Osteoblast (primary cell): ENCODE data around the gene RNU5D-1. TPM values are rescaled to one million over a fixed set of nuclear protein-coding genes. Genes with fewer than 3 reads are reported as not detected.
A peak's percentile ranks its signal among the peaks of the same experiment; 100 is the strongest.

ENCODE experiments used
- DNase-seq: peaks from one replicate; pipeline ENCODE4 v3.0.0; 2011; ENCODE audit warnings: low spot score, mixed read lengths; ENCODE audit not compliant: insufficient read length; ENCODE audit errors: missing footprints
- H2AFZ ChIP-seq: 2 replicates; pipeline ENCODE4 v1.6.0; 2011; ENCODE audit warnings: mild to moderate bottlenecking, low read length
- H3K27ac ChIP-seq: 2 replicates; pipeline ENCODE4 v1.5.1; 2011; ENCODE audit warnings: mild to moderate bottlenecking, low read depth, low read length, moderate library complexity
- H3K27me3 ChIP-seq: 2 replicates; pipeline ENCODE4 v1.6.0; 2012; ENCODE audit warnings: mild to moderate bottlenecking, control low read depth, inconsistent platforms, low read length, moderate library complexity; ENCODE audit not compliant: insufficient read depth
- H3K36me3 ChIP-seq: 2 replicates; pipeline ENCODE4 v1.5.1; 2011; ENCODE audit warnings: mild to moderate bottlenecking, low read length, control low read depth, moderate library complexity; ENCODE audit not compliant: insufficient read depth
- H3K4me1 ChIP-seq: 2 replicates; pipeline ENCODE4 v1.5.1; 2011; ENCODE audit warnings: mild to moderate bottlenecking, low read length, control low read depth, moderate library complexity; ENCODE audit not compliant: insufficient read depth
- H3K4me2 ChIP-seq: 2 replicates; pipeline ENCODE4 v1.6.0; 2011; ENCODE audit warnings: mild to moderate bottlenecking, low read length; ENCODE audit not compliant: insufficient read depth
- H3K4me3 ChIP-seq: fragments of 200-600 bp; sonication (generic); 3 replicates; pipeline ENCODE4 v1.5.1; 2012; ENCODE audit warnings: mild to moderate bottlenecking, low read length, inconsistent platforms; ENCODE audit not compliant: insufficient read depth
- H3K79me2 ChIP-seq: 2 replicates; pipeline ENCODE4 v1.6.0; 2012; ENCODE audit warnings: mild to moderate bottlenecking, low read length, control low read depth, inconsistent platforms; ENCODE audit not compliant: insufficient read depth
- H3K9me3 ChIP-seq: 2 replicates; pipeline ENCODE4 v1.5.1; 2011; ENCODE audit warnings: low read depth, low read length, control low read depth
- H4K20me1 ChIP-seq: 2 replicates; pipeline ENCODE4 v1.6.0; 2012; ENCODE audit warnings: mild to moderate bottlenecking, low read length, control low read depth; ENCODE audit not compliant: insufficient read depth
- total RNA-seq: library from RNA; depleted of rRNA; stranded (reverse); fragments of >200 nt; gene quantifications from 2 replicates; pipeline ENCODE4 v1.2.3, GENCODE V29; 2012
- TF ChIP-seq, protein P1 (sequence below): IDR thresholded peaks from 2 replicates; pipeline ENCODE4 v1.5.1; 2011; ENCODE audit warnings: mild to moderate bottlenecking, low read depth, low read length, moderate library complexity; ENCODE audit errors: extremely low read depth

RNU5D-1 gene
- total RNA-seq, 1 donor = not detected

DNA sequence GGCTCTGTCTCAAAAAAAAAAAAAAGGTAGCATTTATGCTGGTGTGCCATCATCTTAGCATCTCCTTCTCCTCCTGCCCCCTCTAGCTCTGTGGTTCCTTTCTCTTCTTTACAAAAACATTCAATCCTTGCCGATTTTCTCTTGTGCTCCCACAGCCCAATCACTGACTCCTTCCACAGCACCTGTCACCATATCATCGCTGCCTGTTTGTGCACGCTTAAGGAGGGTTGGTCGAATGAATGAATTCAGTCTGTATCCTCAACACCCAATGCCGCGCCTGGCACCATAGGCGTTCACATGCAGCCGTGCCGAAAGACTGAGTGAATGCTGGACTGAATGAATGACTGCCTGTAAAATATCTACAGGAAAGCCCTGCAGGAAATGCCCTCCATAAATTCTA, 7.9 kb downstream of the RNU5D-1 start:
- no peaks in the 10 kb centered on the region for H3K9me3 ChIP-seq
- no peaks in the 10 kb centered on the region for H3K79me2 ChIP-seq
- no peaks in the 10 kb centered on the region for H3K36me3 ChIP-seq
- peak; percentile 81 for DNase-seq
- no peaks in the 10 kb centered on the region for H4K20me1 ChIP-seq
- no peak overlapping the region for H3K4me3 ChIP-seq
- H3K4me2 ChIP-seq = no peak overlapping the region
- H3K4me1 ChIP-seq = peaks cover 9% of the 10 kb centered on the region
- H3K27me3 ChIP-seq = no peaks in the 10 kb centered on the region
- TF ChIP-seq, protein P1, sequence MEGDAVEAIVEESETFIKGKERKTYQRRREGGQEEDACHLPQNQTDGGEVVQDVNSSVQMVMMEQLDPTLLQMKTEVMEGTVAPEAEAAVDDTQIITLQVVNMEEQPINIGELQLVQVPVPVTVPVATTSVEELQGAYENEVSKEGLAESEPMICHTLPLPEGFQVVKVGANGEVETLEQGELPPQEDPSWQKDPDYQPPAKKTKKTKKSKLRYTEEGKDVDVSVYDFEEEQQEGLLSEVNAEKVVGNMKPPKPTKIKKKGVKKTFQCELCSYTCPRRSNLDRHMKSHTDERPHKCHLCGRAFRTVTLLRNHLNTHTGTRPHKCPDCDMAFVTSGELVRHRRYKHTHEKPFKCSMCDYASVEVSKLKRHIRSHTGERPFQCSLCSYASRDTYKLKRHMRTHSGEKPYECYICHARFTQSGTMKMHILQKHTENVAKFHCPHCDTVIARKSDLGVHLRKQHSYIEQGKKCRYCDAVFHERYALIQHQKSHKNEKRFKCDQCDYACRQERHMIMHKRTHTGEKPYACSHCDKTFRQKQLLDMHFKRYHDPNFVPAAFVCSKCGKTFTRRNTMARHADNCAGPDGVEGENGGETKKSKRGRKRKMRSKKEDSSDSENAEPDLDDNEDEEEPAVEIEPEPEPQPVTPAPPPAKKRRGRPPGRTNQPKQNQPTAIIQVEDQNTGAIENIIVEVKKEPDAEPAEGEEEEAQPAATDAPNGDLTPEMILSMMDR = no peak
- H2AFZ ChIP-seq = no peak overlapping the region
- H3K27ac ChIP-seq = no peak overlapping the region

DNA sequence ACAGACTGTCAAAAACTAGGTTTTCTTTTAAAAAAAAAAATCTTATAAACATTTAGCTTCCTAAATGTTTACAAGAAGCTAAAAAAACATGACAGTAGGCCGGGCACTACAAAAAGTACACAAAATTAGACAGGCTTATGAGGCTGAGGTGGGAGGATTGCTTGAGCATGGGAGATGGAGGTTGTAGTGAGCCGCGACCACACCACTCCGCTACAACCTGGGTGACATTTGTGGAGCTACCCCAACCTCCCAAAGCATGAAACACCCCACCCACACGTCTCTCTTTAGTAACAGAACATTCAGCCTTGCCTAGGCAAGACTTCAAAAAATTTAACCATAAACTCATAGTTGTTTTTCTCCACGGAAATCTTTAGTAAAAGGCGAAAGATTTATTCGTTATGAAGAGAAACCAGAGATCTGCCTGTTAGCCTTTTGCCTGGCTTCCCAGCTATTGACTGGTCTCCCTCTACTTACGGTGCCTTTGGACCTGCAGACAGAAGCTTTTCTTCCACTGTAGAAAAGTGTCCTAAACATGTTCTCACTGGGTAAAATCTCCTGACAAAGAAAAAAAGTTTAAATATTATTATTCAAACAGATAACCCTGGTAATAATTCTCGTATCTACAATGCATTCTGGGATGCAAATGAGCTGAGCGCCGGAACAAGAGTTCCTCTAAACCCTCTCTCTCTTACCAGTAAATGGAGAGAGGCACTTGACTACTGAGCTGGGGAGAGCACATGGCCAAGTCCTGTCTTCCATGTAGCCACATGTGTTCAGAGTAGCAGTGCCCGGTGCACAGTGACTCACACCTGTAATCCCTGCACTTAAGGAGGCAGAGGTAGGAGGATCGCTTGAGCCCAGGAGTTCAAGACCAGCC, 9.2 kb downstream of the RNU5D-1 start:
- Histone ChIP-seq H3K9me3 (no peaks in the 10 kb centered on the region), H4K20me1 (no peaks in the 10 kb centered on the region), H2AFZ (peak overlapping the region; percentile 31), H3K4me2 (peak overlapping the region; percentile 48), H3K27ac (peak overlapping the region; percentile 70), H3K27me3 (no peaks in the 10 kb centered on the region), H3K36me3 (no peaks in the 10 kb centered on the region), H3K4me3 (no peak overlapping the region), H3K4me1 (peaks cover 7% of the 10 kb centered on the region), H3K79me2 (no peaks in the 10 kb centered on the region)
- TF ChIP-seq, protein P1 = no peak
- peak; percentile 93 for DNase-seq

DNA sequence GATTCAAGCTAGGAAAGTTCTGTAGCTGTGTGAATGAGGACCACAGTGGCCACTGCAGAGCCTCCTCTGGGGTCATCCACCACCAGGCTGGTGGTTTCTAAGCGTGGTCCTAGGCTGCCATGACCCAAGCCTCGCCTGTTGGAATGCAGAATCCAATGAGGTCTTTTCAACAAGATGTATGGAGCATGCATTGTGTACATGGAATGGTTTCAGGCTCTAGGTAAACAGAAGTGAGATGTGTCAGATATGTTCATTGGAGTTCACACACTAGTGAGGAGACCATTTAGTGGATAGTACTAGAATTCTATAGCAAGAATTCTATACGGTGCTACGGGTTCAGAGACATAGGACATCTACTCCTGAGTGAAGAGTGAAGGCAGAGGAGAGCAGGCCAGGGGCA, 10.7 kb downstream of the RNU5D-1 start:
- peaks cover 5% of the 10 kb centered on the region for H3K4me1 ChIP-seq
- H3K9me3 ChIP-seq = no peaks in the 10 kb centered on the region
- no peaks in the 10 kb centered on the region for H4K20me1 ChIP-seq
- H3K27ac ChIP-seq = no peak overlapping the region
- DNase-seq = no peak
- no peak overlapping the region for H2AFZ ChIP-seq
- no peak overlapping the region for H3K4me2 ChIP-seq
- no peaks in the 10 kb centered on the region for H3K79me2 ChIP-seq
- H3K4me3 ChIP-seq = no peak overlapping the region
- TF ChIP-seq, protein P1 = no peak
- no peaks in the 10 kb centered on the region for H3K36me3 ChIP-seq
- H3K27me3 ChIP-seq = no peaks in the 10 kb centered on the region

DNA sequence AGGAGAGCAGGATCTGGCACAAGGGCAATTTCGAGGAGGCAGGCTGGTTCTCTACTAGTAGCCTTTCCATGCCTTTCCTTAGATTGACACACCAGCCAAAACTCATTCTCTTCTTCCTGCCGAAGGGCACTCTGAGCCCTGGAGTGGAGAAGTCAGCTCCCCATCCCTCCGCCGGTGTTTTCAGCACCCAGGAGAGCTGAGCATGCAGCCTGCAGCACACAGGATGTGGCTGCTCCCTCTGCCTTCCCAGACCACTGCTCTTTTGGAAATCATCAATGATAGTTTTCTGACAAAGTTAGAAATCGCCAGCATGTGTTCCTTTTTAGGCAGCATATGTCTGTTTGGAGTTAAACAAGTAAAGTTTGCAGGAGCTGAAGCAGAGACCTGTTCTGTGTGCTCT, 11.7 kb downstream of the RNU5D-1 start:
- Histone ChIP-seq H4K20me1 (no peaks in the 10 kb centered on the region), H3K4me1 (peaks cover 5% of the 10 kb centered on the region), H3K4me2 (no peak overlapping the region), H3K27me3 (no peaks in the 10 kb centered on the region), H3K36me3 (no peaks in the 10 kb centered on the region), H3K4me3 (no peak overlapping the region), H3K9me3 (no peaks in the 10 kb centered on the region), H2AFZ (no peak overlapping the region), H3K79me2 (no peaks in the 10 kb centered on the region), H3K27ac (no peak overlapping the region)
- DNase-seq = peak; percentile 58
- TF ChIP-seq, protein P1 = no peak
